H9 (cell line): ENCODE results near the gene NPS. TPM values are rescaled to one million over a fixed set of nuclear protein-coding genes. Genes with fewer than 3 reads are reported as not detected.

Source experiments
- DNase-seq: peaks from one replicate; pipeline ENCODE4 v3.0.0-alpha.2; 2017
- H2AFZ ChIP-seq: one replicate; pipeline ENCODE4 v1.6.1; 2013; ENCODE audit warnings: mild to moderate bottlenecking, low read length, control low read depth, moderate library complexity
- H2AK5ac ChIP-seq: 2 replicates; pipeline ENCODE4 v1.6.1; 2013; ENCODE audit warnings: low read length, control low read depth, mixed read lengths; ENCODE audit not compliant: insufficient read length
- H2BK120ac ChIP-seq: one replicate; pipeline ENCODE4 v1.6.1; 2013; ENCODE audit warnings: low read depth, mild to moderate bottlenecking, low read length, control low read depth, inconsistent platforms; ENCODE audit not compliant: poor library complexity, severe bottlenecking
- H2BK12ac ChIP-seq: 2 replicates; pipeline ENCODE4 v1.6.1; 2013; ENCODE audit warnings: low read length, control low read depth, mixed read lengths, low read depth; ENCODE audit not compliant: insufficient read length
- H2BK15ac ChIP-seq: 2 replicates; pipeline ENCODE4 v1.6.1; 2013; ENCODE audit warnings: low read depth, low read length, control low read depth
- H2BK20ac ChIP-seq: one replicate; pipeline ENCODE4 v1.6.1; 2013; ENCODE audit warnings: low read depth, mild to moderate bottlenecking, low read length, control low read depth, inconsistent platforms; ENCODE audit not compliant: poor library complexity, severe bottlenecking
- H2BK5ac ChIP-seq: 2 replicates; pipeline ENCODE4 v1.6.1; 2013; ENCODE audit warnings: low read length, control low read depth, mixed read lengths; ENCODE audit not compliant: insufficient read length
- H3K14ac ChIP-seq: 2 replicates; pipeline ENCODE4 v1.6.1; 2013; ENCODE audit warnings: low read length, control low read depth; ENCODE audit not compliant: insufficient read depth
- H3K18ac ChIP-seq: 2 replicates; pipeline ENCODE4 v1.6.1; 2013; ENCODE audit warnings: low read depth, mild to moderate bottlenecking, mixed read lengths, low read length, control low read depth; ENCODE audit not compliant: insufficient read length
- H3K23ac ChIP-seq: 2 replicates; pipeline ENCODE4 v1.6.1; 2013; ENCODE audit warnings: low read length, control low read depth, mixed read lengths, low read depth; ENCODE audit not compliant: insufficient read length
- H3K23me2 ChIP-seq: 2 replicates; pipeline ENCODE4 v1.6.1; 2013; ENCODE audit warnings: low read depth, mild to moderate bottlenecking, mixed read lengths, low read length, control low read depth; ENCODE audit not compliant: insufficient read length, poor library complexity, severe bottlenecking
- H3K27ac ChIP-seq: 2 replicates; pipeline ENCODE4 v1.5.1; 2013; ENCODE audit warnings: low read length, control low read depth, mixed read lengths, low read depth; ENCODE audit not compliant: insufficient read length
- H3K27me3 ChIP-seq: 2 replicates; pipeline ENCODE4 v1.6.1; 2013; ENCODE audit warnings: low read length, control low read depth, inconsistent platforms; ENCODE audit not compliant: insufficient read depth
- H3K4ac ChIP-seq: 2 replicates; pipeline ENCODE4 v1.6.1; 2013; ENCODE audit warnings: low read depth, mild to moderate bottlenecking, control low read depth, inconsistent platforms, low read length, moderate library complexity
- H3K4me1 ChIP-seq: 2 replicates; pipeline ENCODE4 v1.6.1; 2013; ENCODE audit warnings: low read length, control low read depth, inconsistent platforms; ENCODE audit not compliant: insufficient read depth
- H3K4me2 ChIP-seq: 2 replicates; pipeline ENCODE4 v1.6.1; 2013; ENCODE audit warnings: low read length, control low read depth, mixed read lengths; ENCODE audit not compliant: insufficient read length, insufficient read depth
- H3K56ac ChIP-seq: 2 replicates; pipeline ENCODE4 v1.6.1; 2013; ENCODE audit warnings: low read depth, mild to moderate bottlenecking, mixed read lengths, low read length, control low read depth; ENCODE audit not compliant: insufficient read length
- H3K79me1 ChIP-seq: 2 replicates; pipeline ENCODE4 v1.6.1; 2013; ENCODE audit warnings: low read depth, mild to moderate bottlenecking, moderate library complexity, low read length, control low read depth, inconsistent platforms; ENCODE audit not compliant: insufficient read depth, poor library complexity, severe bottlenecking
- H3K79me2 ChIP-seq: 2 replicates; pipeline ENCODE4 v1.6.1; 2013; ENCODE audit warnings: low read length, control low read depth, inconsistent platforms; ENCODE audit not compliant: insufficient read depth
- H3K9ac ChIP-seq: 2 replicates; pipeline ENCODE4 v1.6.1; 2013; ENCODE audit warnings: low read length, control low read depth, mixed read lengths; ENCODE audit not compliant: insufficient read length; ENCODE audit errors: extremely low read depth
- H3K9me3 ChIP-seq: one replicate; pipeline ENCODE4 v1.6.1; 2013; ENCODE audit warnings: low read depth, low read length, inconsistent platforms; ENCODE audit not compliant: control insufficient read depth
- H3T11ph ChIP-seq: one replicate; pipeline ENCODE4 v1.6.1; 2013; ENCODE audit warnings: mild to moderate bottlenecking, low read length, control low read depth, inconsistent platforms
- H4K20me1 ChIP-seq: one replicate; pipeline ENCODE4 v1.6.1; 2013; ENCODE audit not compliant: control insufficient read depth, insufficient read length, insufficient read depth
- H4K5ac ChIP-seq: 2 replicates; pipeline ENCODE4 v1.6.1; 2013; ENCODE audit warnings: low read depth, mild to moderate bottlenecking, mixed read lengths, low read length, control low read depth; ENCODE audit not compliant: insufficient read length
- H4K8ac ChIP-seq: replicated peaks from 2 replicates; pipeline ENCODE4 v1.6.1; 2013; ENCODE audit warnings: low read length, control low read depth, mixed read lengths, low read depth; ENCODE audit not compliant: insufficient read length
- H4K91ac ChIP-seq: 2 replicates; pipeline ENCODE4 v1.6.1; 2013; ENCODE audit warnings: low read depth, mild to moderate bottlenecking, moderate library complexity, mixed read lengths, low read length, control low read depth; ENCODE audit not compliant: insufficient read length
- H3K27ac Mint-ChIP-seq, 3 experiments: 2 replicates in 2 of 3; 3 replicates in 1 of 3; pipeline ENCODE4 v1.8.0; 2020 to 2021; ENCODE audit warnings: mixed read lengths in 3 of 3, mild to moderate bottlenecking in 1 of 3, moderate library complexity in 1 of 3
- H3K27me3 Mint-ChIP-seq: 2 replicates; pipeline ENCODE4 v1.8.0; 2021; ENCODE audit warnings: low read depth, mild to moderate bottlenecking, moderate library complexity, mixed read lengths
- H3K36me3 Mint-ChIP-seq, 3 experiments: 2 replicates in 2 of 3; 3 replicates in 1 of 3; pipeline ENCODE4 v1.8.0; 2020 to 2021; ENCODE audit warnings: low read depth in 3 of 3, mixed read lengths in 3 of 3; ENCODE audit not compliant: insufficient read depth in 1 of 3
- H3K4me1 Mint-ChIP-seq, 2 experiments: 2 replicates each; pipeline ENCODE4 v1.8.0; 2020; ENCODE audit warnings: mixed read lengths in 2 of 2
- H3K4me3 Mint-ChIP-seq, 2 experiments: 2 replicates in 1 of 2; 3 replicates in 1 of 2; pipeline ENCODE4 v1.8.0; 2020 to 2021; ENCODE audit warnings: mild to moderate bottlenecking in 2 of 2, mixed read lengths in 2 of 2, moderate library complexity in 1 of 2
- H3K9me3 Mint-ChIP-seq, 2 experiments: 2 replicates in 1 of 2; 3 replicates in 1 of 2; pipeline ENCODE4 v1.8.0; 2020; ENCODE audit warnings: mild to moderate bottlenecking in 2 of 2, mixed read lengths in 2 of 2, moderate library complexity in 1 of 2
- WGBS: extraction: QIAGEN DNeasy Blood & Tissue Kit; methylation state at CpG from one replicate; pipeline ENCODE4 v1.1.7; 2013; ENCODE audit warnings: missing lambda C conversion rate, low lambda C conversion rate, mixed read lengths; ENCODE audit not compliant: insufficient read length; ENCODE audit errors: extremely low coverage; 5-methylcytosine and 5-hydroxymethylcytosine counted together
- total RNA-seq: library from RNA; stranded (reverse); gene quantifications from 2 replicates; pipeline ENCODE4 v1.2.1, GENCODE V29; 2021
- TF ChIP-seq, protein P1 (sequence below): fragments of 200-600 bp; sonication (generic); conservative IDR thresholded peaks from 3 replicates; pipeline ENCODE4 v1.8.0; 2021; ENCODE audit warnings: antibody characterized with exemption, mild to moderate bottlenecking

The NPS gene
- total RNA-seq, 1 experiment from 2014 or later = not detected

DNA sequence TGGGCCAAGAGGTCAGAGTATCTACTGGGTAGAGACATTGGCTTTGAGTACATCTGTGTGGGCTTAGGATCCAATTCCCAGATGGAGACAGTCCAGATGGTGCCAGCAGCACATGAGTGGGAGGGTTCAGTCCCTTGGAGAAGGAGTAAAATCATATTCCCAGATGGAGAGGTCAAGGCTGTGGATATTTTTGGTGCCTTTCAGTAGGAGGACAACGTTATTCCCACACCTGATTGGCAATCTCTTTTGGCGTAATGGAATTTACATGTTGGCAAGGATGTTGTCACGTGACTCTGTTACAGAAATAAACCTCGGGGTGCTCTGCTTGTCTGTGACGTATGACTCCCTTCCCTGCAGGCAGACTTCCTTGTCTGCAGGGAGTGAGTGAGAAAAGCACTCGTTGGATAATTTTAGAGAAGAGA, 27.6 kb downstream of the NPS start:
- no peaks in the 10 kb centered on the region for H4K20me1 ChIP-seq
- H3K4ac ChIP-seq = no peak overlapping the region
- no peaks in the 10 kb centered on the region for H3K27me3 ChIP-seq
- TF ChIP-seq, protein P1, sequence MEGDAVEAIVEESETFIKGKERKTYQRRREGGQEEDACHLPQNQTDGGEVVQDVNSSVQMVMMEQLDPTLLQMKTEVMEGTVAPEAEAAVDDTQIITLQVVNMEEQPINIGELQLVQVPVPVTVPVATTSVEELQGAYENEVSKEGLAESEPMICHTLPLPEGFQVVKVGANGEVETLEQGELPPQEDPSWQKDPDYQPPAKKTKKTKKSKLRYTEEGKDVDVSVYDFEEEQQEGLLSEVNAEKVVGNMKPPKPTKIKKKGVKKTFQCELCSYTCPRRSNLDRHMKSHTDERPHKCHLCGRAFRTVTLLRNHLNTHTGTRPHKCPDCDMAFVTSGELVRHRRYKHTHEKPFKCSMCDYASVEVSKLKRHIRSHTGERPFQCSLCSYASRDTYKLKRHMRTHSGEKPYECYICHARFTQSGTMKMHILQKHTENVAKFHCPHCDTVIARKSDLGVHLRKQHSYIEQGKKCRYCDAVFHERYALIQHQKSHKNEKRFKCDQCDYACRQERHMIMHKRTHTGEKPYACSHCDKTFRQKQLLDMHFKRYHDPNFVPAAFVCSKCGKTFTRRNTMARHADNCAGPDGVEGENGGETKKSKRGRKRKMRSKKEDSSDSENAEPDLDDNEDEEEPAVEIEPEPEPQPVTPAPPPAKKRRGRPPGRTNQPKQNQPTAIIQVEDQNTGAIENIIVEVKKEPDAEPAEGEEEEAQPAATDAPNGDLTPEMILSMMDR = no peak
- no peak overlapping the region for H2AK5ac ChIP-seq
- H2BK12ac ChIP-seq = no peak overlapping the region
- no peak overlapping the region for H2BK20ac ChIP-seq
- H3K4me1 ChIP-seq = no peaks in the 10 kb centered on the region
- WGBS = no CpG with 5 or more reads among the region's 6 CpGs
- no peaks in the 10 kb centered on the region for H3K9me3 ChIP-seq
- H3K9me3 Mint-ChIP-seq = peaks cover 0 to 3% of the 10 kb centered on the region in 2 experiments; a peak in 1 of 5 replicates
- H3K36me3 Mint-ChIP-seq = no peaks in the 10 kb centered on the region
- H3K9ac ChIP-seq = no peak overlapping the region
- no peak overlapping the region for H3T11ph ChIP-seq
- no peak overlapping the region for H3K27ac Mint-ChIP-seq
- H3K18ac ChIP-seq = no peak overlapping the region
- H3K23me2 ChIP-seq = no peaks in the 10 kb centered on the region
- no peak overlapping the region for H2BK15ac ChIP-seq
- no peak overlapping the region for H4K5ac ChIP-seq
- no peak overlapping the region for H3K4me2 ChIP-seq
- no peak overlapping the region for H3K23ac ChIP-seq
- no peak overlapping the region for H2BK5ac ChIP-seq
- H3K79me2 ChIP-seq = no peaks in the 10 kb centered on the region
- H3K4me1 Mint-ChIP-seq = no peaks in the 10 kb centered on the region
- no peak overlapping the region for H2BK120ac ChIP-seq
- no peak overlapping the region for H2AFZ ChIP-seq
- no peak overlapping the region for H3K56ac ChIP-seq
- H3K79me1 ChIP-seq = no peaks in the 10 kb centered on the region
- H3K4me3 Mint-ChIP-seq = no peak overlapping the region
- no peak for DNase-seq
- H3K27me3 Mint-ChIP-seq = peaks cover 2% of the 10 kb centered on the region
- H3K14ac ChIP-seq = no peak overlapping the region
- H4K91ac ChIP-seq = no peak overlapping the region
- no peak overlapping the region for H4K8ac ChIP-seq
- no peak overlapping the region for H3K27ac ChIP-seq
